Fibroblast of skin of left biceps (primary cell): ENCODE results near the gene B3GALT6.

Experiments used
- DNase-seq, 2 experiments: peaks; one replicate each; pipeline ENCODE4 v3.0.0-alpha.2; 2013; ENCODE audit warnings: low read depth in 2 of 2

Gene B3GALT6

GRCh38 chr1:1200876-1201810, 30.9 kb upstream of the B3GALT6 start:
- DNase-seq: no peak

GRCh38 chr1:1202831-1203560, 29.0 kb upstream of the B3GALT6 start:
- no peak for DNase-seq

GRCh38 chr1:1203561-1204424, 28.2 kb upstream of the B3GALT6 start:
- DNase-seq: no peak

- no peak for DNase-seq
These were observed 27.6 kb upstream of the B3GALT6 start for GRCh38 chr1:1204425-1204920.

- no peak for DNase-seq
These were observed 26.9 kb upstream of the B3GALT6 start for GRCh38 chr1:1204998-1205768.

GRCh38 chr1:1205769-1206375, 26.2 kb upstream of the B3GALT6 start:
- no peak for DNase-seq

GRCh38 chr1:1206376-1206965, 25.6 kb upstream of the B3GALT6 start, which contains the start of gene TNFRSF18:
TSS of gene TNFRSF18 (minus strand) at chr1:1206592. CDS start at chr1:1206571, 21 bp downstream.
- DNase-seq: no peak

GRCh38 chr1:1206966-1207531, 25.0 kb upstream of the B3GALT6 start:
- no peak for DNase-seq

GRCh38 chr1:1207571-1207892, 24.5 kb upstream of the B3GALT6 start:
- DNase-seq: no peak

GRCh38 chr1:1208713-1209433, 23.2 kb upstream of the B3GALT6 start:
- no peak for DNase-seq

- DNase-seq: no peak
These were observed 21.1 kb upstream of the B3GALT6 start for GRCh38 chr1:1210726-1211540.

GRCh38 chr1:1211541-1212441, 20.2 kb upstream of the B3GALT6 start:
- no peak for DNase-seq

GRCh38 chr1:1212780-1213344, 19.2 kb upstream of the B3GALT6 start:
- DNase-seq: no peak

GRCh38 chr1:1213345-1214265, 18.4 kb upstream of the B3GALT6 start, which contains the start of gene TNFRSF4:
TSS of gene TNFRSF4 (minus strand) at chr1:1214153. CDS start at chr1:1214127, 26 bp downstream.
- DNase-seq: no peak

- no peak for DNase-seq
These were observed 16.9 kb upstream of the B3GALT6 start for GRCh38 chr1:1215080-1215676.
